GM12874 (cell line): ENCODE data around the gene FGFR4.

Source experiments
- TF ChIP-seq, protein P1 (sequence below): IDR thresholded peaks from 2 replicates; pipeline ENCODE4 v1.5.1; 2011; ENCODE audit warnings: low read depth, mild to moderate bottlenecking, control low read depth, low read length, moderate library complexity; ENCODE audit not compliant: insufficient read depth

Gene FGFR4

GRCh38 chr5:177116631-177117373, 30.1 kb downstream of the FGFR4 start:
- TF ChIP-seq, protein P1, sequence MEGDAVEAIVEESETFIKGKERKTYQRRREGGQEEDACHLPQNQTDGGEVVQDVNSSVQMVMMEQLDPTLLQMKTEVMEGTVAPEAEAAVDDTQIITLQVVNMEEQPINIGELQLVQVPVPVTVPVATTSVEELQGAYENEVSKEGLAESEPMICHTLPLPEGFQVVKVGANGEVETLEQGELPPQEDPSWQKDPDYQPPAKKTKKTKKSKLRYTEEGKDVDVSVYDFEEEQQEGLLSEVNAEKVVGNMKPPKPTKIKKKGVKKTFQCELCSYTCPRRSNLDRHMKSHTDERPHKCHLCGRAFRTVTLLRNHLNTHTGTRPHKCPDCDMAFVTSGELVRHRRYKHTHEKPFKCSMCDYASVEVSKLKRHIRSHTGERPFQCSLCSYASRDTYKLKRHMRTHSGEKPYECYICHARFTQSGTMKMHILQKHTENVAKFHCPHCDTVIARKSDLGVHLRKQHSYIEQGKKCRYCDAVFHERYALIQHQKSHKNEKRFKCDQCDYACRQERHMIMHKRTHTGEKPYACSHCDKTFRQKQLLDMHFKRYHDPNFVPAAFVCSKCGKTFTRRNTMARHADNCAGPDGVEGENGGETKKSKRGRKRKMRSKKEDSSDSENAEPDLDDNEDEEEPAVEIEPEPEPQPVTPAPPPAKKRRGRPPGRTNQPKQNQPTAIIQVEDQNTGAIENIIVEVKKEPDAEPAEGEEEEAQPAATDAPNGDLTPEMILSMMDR = no peak

GRCh38 chr5:177117441-177118045, 30.8 kb downstream of the FGFR4 start:
- TF ChIP-seq, protein P1 = no peak

DNA sequence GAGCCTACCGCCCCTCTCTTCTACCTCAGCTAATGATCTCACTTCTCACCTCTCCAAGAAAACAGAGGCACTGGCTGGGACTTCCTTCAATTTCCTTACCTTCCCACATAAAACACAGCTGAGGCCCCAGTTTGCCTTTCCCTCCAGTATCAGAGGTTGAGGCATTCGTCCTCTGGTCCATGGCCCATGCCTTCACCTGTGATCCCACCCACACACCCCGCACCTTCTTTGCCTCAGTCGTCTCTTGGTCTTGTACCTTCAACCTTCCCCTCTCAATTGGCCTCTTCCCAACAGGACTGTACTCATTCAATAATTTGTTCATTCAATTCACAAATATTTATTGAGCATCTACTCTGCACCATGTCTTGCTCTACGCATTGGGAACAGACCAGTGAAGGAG, 35.9 kb downstream of the FGFR4 start:
- TF ChIP-seq, protein P1 = no peak

DNA sequence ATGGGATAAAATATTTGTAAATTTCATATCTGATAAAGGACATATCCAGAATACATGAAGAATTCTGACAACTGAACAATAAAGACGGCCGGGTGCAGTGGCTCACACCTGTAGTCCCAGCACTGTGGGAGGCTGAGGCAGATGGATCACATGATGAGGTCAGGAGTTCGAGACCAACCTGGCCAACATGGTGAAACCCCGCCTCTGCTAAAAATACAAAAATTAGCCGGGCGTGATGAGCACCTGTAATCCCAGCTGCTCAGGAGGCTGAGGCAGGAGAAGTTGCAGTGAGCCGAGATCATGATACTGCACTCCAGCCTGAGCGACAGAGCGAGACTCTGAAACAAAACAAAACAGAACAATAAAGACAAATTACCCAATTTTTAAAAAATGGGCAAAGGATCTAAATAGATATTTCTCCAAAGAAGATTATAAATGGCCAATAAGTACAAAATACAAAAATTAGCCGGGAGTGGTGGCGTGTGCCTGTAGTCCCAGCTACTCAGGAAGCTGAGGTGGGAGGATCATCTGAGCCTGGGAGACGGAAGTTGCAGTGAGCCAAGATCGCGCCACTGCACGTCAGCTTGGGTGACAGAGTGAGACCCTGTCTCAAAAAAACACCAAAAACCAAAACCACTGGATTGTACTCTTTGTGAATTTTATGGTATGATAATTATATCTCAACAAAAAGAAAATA, 37.2 kb downstream of the FGFR4 start:
- TF ChIP-seq, protein P1 = no peak

GRCh38 chr5:177124486-177124991, 37.8 kb downstream of the FGFR4 start:
- TF ChIP-seq, protein P1 = no peak

DNA sequence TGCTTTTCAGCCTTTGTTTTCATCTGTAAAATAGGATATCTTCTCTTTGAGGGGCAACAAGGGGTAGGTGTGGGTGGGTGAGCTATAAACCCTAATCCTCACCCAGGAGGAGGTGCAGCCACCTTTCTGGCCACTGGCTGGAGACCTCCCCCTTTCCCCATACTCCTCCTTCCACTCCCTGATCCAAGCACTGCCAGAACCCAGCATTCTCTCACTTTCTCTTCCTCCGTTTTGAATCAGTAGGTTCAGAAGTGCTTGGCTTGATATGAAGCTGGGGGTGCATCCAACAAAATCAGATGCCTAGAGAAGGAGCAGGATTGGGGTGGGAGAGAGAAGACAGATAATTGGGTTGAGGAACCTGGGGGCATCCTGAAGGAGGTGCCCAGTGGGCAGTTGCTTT, 40.1 kb downstream of the FGFR4 start:
- TF ChIP-seq, protein P1 = no peak

DNA sequence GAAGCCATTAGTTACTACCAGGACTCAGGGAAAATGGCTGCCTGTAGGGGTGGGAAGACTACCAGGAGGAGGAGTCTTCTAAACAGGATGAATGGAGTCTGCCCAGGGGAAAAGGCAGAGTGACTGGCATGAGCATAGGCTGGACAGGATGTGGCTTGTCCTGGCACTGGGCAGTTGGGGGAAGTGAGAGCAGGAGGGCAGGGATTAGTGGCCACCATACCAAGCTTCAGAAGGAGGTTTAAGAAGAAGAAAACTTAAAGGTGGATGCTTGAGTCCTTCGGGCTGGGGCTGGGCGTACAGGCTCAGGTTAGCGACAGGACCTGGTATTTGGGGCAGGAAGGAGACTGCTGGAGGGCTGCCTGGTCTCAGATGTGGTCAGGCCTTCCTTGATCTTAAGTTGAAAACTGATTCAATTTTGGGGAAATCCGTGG, 41.9 kb downstream of the FGFR4 start:
- TF ChIP-seq, protein P1 = no peak
